Posterior cingulate gyrus (tissue), 11 donors: ENCODE data around the gene FA2H.
"Not testable (repeated sequence)": the region's sequence is repeated elsewhere in the genome, so short reads cannot be mapped to it uniquely, and the experiment has no call there.

ENCODE experiments used
- DNase-seq, 10 donors: peaks; one replicate each; pipeline versions ENCODE4 v3.0.0 to v3.0.0-alpha.2; 2020 to 2021; ENCODE audit warnings: mixed read lengths in 3 of 10
- intact Hi-C: fragments of 100-400 bp; cut with DNase I; formaldehyde crosslinking; loops from one replicate; pipeline ENCODE4 v1.15.1; 2023

FA2H gene, protein sequence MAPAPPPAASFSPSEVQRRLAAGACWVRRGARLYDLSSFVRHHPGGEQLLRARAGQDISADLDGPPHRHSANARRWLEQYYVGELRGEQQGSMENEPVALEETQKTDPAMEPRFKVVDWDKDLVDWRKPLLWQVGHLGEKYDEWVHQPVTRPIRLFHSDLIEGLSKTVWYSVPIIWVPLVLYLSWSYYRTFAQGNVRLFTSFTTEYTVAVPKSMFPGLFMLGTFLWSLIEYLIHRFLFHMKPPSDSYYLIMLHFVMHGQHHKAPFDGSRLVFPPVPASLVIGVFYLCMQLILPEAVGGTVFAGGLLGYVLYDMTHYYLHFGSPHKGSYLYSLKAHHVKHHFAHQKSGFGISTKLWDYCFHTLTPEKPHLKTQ

DNA sequence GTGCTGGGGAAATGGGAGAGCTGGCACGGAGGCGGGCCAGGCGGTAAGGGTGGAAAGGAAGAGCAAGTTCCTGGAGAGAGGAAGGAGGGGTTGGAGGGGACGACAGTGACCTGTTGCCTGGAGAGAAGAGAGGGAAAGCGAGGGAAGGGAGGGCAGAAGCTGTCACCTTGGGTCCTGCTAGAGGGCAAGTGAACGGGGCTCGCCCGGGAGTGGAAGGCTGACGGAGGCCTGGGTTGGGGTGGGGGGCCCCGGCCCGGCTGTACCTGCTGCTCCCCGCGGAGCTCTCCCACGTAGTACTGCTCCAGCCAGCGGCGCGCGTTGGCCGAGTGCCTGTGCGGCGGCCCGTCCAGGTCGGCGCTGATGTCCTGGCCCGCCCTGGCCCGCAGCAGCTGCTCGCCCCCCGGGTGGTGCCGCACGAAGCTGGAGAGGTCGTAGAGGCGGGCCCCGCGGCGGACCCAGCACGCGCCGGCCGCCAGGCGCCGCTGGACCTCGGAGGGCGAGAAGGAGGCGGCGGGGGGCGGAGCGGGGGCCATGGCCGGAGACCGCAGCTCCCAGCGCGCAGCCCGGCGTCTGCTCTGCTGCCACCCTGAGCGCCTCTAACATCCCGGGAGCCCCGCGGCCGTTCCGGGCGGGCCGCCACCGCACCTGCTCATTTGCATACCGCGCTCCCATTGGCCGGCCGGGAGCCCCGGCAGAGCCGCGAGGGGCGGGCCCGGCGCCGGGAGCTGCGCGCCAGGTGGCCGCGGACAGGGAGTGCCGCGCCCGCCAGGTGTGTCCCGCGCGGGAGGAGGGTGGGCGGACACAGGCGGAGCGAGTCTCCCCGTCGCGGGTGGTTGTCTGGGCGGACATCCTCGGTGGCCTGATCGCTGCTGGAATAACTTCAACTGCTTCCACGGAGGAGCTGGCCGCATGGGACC lies at the start of gene FA2H:
Gene FA2H, minus strand, starts transcription at position 598 of the 917 bp plus-strand sequence. Its CDS starts 65 bp downstream, at position 533.
- DNase-seq = peak; percentile 82 to 99 (median 89)
- intact Hi-C loops = loop anchor here (1.0 kb wide), 1 partner anchor 50 kb away; no protein-coding TSS in a partner anchor

DNA sequence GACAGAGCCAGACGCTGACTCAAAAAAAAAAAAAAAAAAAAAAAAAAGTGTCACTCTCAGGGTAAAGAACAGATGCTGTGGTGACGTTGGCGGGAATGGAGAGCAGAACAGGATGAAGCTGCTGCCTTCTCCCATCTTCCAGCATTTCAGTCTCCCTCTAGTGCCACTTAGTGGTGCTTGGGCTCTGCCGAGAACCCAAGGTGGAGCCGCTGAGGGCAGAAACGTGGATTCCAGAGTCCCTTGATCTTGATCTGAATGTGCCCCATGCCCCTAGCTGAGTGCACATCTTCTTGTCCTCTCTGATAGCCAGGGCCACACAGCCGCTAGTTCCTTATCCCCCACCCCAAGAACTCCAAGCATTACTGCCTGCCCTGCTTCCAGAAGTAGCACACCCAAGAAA lies 43.2 kb upstream of the FA2H start:
- intact Hi-C loops = loop anchor here (10.0 kb wide), 1 partner anchor 47 kb away; no protein-coding TSS in a partner anchor

DNA sequence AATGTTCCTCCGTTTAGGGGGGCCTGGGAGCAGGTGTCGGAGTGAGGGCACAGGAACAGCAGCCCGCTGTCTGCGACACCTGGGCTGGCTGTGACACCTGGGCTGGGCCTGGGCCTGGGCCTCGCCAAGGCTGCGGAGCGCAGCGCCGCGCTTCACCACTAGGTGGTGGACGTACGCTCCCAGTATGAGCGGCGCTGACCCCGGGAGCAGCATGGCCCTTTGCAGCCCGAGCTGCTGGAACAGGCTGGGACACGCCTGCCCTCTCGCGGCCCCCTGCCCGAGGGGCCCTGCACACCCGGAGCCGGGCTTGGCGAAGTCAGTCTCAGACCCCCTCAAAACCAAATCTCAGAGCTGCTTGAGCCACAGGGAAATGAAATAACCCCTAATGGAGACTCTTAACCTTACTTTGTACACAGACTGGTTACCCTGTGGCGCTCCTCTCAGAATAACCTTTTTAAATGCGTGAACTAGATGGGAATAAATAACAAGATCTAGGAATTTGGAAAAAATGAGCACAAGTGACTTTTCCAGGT lies 38.6 kb upstream of the FA2H start:
- intact Hi-C loops = loop anchor here (1.0 to 10.0 kb wide), 2 partner anchors 52 to 104 kb away; no protein-coding TSS in a partner anchor

More for the DNA sequence above, 43.2 kb upstream of the FA2H start:
- no peak for DNase-seq

DNA sequence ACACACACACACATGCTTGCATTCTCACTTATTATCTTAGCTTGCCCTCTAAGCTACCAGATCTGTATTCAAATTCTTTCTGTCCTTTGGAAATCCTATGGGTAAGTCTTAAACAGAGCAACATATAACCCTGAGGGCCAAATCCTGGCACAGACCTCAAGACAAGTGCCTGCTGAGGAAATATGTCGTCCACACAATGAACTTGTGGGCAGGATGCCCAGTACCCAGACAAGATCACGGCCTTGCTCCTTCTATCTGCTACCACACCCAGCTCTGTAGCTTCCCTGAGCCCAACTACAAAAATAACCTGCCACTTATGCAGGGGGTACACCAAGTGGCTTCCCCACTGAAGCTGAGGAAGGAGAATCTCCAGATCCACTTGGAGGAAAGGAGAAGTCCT lies 37.3 kb upstream of the FA2H start:
- intact Hi-C loops = loop anchor here (10.0 kb wide), 1 partner anchor 53 kb away; no protein-coding TSS in a partner anchor
- DNase-seq = no peak

More for the DNA sequence above, 38.6 kb upstream of the FA2H start:
- peak; percentile 43 to 96 (median 74) for DNase-seq

DNA sequence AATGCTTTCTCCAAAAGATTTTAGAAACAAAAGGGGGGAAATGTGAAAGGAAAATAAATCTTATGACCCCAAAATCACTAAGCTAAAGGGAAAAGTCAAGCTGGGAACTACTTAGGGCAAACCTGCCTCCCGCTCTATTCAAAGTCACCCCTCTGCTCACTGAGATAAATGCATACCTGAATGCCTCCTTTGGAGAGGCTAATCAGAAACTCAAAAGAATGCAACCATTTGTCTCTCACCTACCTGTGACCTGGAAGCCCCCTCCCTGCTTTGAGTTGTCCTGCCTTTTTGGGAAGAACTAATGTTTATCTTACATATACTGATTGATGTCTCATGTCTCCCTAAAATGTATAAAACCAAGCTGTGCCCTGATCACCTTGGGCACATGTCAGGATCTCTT lies 36.6 kb upstream of the FA2H start:
- DNase-seq = not testable (repeated sequence)
- intact Hi-C loops = loop anchor here (10.0 kb wide), 1 partner anchor 54 kb away; no protein-coding TSS in a partner anchor

DNA sequence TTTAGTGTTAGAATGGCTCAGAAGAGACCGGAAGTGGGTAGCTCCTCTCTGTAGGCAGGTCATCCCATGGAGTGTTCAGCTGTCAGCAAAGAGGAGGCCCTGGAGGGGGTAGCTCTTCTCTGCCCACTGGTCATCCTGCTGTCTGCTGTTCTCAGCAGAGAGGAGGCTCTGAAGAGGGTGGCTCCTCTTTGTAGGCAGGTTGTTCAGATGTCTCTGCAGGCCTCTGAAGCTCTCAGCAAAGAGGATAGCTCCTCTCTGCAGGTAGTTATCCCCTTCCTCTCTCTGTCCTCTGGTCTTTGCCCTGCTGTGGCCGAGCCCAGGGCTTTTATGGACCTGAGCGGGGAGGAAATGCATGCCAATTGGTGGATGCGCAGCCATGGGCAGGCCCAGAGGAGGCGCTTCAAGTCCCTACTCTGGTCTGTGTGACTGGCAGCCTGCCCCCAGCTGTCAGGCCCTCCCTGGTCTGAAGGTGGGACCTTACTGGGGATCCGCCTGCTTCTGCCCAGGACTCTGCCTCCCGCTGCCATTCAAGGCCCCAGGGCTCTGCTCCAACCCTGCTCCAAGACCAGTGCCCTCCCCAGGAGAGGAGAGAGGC lies 32.5 kb upstream of the FA2H start:
- intact Hi-C loops = no loop called here
- no peak for DNase-seq

DNA sequence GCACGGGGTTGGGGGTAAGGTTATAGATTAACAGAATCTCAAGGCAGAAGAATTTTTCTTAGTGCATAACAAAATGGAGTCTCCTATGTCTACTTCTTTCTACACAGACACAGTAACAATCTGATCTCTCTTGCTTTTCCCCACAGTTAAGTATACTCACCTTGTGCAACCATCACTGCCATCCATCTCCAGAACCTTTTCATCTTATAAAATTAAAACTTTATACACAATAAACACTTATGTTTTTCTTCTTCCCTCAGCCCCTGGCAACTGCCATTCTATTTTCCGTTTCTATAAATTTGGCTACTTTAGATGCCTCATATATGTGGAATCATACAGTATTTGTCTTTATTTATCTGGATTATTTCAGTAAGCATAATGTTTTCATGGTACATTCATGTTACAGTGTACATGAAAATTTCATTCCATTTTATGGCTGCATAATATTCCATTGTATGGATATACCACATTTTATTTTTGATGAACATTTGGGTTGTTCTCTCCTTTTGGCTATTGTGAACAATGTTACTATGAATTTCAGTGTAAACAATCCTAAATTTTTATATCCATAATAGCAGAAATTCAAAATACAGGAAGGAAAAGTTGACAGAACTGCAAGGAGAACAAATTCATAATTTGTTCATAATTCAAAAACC lies 25.7 kb upstream of the FA2H start:
- no peak for DNase-seq
- intact Hi-C loops = no loop called here

DNA sequence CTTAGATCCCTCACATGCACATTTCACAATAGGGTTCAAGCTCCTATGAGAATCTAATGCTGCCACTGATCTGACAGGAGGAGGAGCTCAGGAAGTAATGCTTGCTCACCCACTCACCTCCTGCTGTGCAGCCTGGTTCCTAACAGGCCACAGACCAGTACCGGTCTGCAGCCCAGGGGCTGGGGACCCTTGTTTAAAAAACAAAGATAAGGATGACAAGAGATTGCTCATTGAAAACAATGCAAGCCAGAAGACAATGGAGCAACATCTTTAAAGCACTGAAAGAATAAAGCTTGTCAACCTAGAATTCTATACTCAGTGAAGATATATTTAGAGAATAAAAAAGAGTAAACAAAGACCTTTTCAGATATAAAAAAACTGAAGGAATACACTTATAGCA lies 22.8 kb upstream of the FA2H start:
- intact Hi-C loops = no loop called here

DNA sequence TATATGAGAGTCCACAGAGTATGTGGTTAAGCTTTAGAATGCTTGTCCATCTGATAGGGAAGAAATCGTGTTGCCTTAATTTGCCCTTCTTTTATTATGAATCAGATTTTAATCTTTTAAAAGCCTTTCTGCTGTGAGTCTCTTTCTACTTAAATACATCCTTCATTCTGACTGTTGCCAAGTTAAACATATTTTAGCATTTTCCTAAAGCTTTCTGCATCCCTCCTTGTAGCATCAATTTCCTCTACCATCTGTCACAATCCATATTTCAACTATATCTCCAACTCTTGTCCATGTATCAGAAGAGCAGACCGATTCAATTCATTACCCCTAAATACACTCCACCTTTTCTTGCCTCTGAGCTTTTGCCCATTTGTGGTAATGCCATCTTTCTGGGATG lies 20.5 kb upstream of the FA2H start:
- intact Hi-C loops = no loop called here
- DNase-seq = no peak

More for the DNA sequence above, 22.8 kb upstream of the FA2H start:
- DNase-seq = no peak

DNA sequence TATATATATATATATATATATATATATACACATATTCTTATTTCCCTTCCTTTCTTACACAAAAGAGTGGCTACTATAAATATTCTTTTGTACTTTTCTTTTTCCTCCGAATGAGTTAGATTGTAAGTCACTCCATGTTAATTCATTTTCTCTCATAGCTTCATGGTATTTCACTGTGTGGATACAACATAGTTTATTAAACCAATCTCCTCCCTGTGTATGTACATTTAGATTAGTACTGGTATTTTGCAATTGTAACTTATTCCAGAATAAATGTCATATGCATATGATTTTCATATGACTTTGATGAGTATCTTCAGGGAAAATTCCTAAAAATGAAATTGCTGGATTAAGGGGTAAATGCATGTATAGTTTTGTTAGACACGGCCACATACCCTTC lies 20.0 kb upstream of the FA2H start:
- intact Hi-C loops = no loop called here
- DNase-seq = no peak

DNA sequence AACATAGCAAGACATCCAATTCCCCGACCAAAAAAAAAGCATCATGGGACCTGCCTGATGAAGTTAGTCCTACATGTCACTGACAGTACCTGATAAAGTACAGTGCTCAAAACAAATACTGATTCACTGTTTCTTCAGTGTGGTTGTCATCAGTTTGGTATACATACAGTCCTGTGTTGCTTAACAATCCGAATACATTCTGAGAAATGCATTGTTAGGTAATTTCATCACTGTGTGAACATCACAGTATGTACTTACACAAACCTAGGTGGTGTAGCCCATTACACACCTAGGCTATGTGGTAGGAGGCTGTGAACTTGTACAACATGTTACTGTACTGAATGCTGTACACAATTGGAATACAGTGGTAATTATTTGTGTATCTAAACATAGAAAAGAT lies 19.0 kb upstream of the FA2H start:
- DNase-seq = no peak
- intact Hi-C loops = no loop called here

DNA sequence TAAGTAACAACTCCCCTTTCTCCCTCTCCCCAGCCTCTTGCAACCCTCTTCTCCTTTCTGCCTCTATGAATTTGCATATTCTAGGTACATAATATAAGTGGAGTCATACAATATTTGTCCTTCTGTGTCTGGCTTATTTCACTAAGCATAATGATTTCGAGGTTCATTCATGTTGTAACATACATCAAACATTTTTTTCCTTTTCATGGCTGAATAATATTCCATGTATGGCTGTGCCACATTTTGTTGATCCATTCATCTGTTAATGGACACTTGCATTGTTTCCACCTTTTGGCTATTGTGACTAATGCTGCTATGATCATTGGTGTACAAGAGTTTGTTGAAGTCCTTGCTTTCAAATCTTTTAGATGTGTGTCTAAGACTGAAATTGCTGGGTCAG lies 17.6 kb upstream of the FA2H start:
- intact Hi-C loops = no loop called here
- DNase-seq = no peak

DNA sequence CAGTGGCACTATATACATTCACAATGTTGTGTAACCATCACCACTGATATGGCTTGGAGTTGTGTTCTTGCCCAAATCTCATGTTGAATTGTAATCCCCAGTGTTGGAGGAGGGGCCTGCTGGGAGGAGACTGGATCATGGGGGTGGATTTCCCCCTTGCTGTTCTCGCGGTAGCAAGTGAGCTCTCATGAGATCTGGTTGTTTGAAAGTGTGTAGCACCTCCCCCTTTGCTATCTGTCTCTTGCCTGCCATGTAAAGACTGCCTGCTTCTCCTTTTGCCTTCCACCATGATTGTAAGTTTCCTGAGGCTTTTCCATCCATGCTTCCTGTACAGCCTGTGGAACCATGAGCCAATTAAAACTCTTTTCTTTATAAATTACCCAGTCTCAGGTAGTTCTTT lies 17.1 kb upstream of the FA2H start:
- DNase-seq, intact Hi-C loops: not testable (repeated sequence)

DNA sequence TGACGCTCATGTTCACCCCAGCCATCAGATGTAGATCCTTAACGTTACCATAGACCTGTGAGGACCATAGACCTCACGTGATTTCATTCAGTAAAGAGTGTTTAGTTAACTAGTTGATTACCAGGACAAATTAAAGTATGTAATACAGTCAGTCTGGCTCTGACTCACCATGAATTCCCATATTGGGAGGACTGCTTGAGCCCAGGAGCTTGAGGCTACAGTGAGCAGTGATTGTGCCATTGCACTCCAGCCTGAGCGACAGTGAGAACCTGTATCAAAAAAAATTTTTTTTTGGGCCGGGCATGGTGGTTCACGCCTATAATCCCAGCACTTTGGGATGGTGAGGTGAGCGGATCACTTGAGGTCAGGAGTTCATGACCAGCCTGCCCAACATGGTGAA lies 13.5 kb upstream of the FA2H start:
- intact Hi-C loops = no loop called here

DNA sequence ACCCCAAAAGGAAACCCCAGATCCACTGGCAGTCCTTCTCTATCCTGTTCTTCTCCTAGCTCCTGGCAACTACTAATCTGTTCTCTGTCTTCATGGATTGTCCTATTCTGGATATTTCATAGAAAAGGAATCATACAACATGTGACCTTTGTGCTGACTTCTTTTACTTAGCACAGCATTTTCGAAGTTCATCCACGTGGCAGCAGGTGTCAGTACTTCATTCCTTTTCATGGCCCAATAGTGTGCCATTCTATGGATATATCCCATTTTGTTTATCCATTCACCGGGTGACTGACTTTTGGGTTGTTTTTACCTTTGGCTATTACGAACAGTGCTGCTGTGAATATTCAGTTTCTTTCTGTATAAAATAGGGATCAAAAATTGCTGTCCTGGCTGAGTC lies 10.4 kb upstream of the FA2H start:
- DNase-seq = no peak
- intact Hi-C loops = no loop called here

More for the DNA sequence above, 13.5 kb upstream of the FA2H start:
- no peak for DNase-seq

DNA sequence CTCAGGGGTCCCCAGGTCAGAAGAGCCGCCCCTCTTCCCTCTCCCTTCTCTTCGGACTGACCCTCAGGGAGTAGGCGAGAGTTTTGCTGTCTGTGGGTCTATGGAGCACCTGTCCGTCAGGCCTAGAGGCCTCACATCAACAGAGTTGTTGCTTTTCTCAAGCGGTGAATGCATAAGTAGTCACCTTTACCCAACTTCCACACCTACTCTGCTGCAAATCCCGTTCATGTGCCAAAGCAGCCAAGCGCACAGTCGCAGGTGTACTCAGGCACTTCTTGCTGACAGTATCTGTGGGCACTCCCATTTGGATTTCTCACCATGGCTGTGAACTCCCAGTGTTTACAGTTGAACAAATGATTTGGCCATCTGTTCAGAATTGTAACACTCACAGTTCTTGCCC lies 4.0 kb upstream of the FA2H start:
- no peak for DNase-seq
- intact Hi-C loops = no loop called here

DNA sequence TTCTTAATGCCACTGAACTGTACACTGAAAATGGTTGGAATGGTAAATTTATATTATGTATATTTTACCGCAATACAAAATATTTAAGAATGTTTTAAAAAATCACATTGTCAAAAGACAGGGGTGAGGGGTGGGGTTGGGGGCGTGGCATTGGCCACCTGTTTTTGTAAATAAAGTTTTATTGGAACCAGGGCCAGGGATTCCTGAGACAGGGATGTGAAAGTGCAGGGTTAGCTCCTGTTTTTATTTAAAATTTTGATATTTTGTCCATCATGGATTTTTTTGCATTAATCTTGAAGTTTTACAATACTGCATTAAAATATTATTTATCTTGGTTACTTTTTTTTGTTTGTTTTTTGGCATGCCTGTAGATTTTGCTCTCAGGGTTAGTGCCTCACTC lies 2.3 kb upstream of the FA2H start:
- intact Hi-C loops = no loop called here
- DNase-seq = no peak

DNA sequence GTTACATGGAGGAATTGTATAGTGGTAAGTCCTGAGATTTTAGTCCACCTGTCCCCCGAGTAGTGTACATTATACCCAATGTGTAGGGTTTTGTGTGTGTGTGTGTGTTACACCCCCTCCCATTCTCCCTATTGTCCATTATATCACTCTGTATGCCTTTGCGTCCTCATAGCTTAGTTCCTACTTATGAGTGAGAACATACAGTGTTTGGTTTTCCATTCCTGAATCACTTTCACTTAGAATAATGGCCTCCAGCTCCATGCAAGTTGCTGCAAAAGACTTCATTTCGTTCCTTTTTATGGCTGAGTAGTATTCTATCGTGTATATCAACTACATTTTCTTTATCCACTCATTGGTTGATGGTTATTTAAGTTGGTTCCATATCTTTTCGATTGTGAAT lies 635 bp upstream of the FA2H start:
- no peak for DNase-seq
- intact Hi-C loops = no loop called here

DNA sequence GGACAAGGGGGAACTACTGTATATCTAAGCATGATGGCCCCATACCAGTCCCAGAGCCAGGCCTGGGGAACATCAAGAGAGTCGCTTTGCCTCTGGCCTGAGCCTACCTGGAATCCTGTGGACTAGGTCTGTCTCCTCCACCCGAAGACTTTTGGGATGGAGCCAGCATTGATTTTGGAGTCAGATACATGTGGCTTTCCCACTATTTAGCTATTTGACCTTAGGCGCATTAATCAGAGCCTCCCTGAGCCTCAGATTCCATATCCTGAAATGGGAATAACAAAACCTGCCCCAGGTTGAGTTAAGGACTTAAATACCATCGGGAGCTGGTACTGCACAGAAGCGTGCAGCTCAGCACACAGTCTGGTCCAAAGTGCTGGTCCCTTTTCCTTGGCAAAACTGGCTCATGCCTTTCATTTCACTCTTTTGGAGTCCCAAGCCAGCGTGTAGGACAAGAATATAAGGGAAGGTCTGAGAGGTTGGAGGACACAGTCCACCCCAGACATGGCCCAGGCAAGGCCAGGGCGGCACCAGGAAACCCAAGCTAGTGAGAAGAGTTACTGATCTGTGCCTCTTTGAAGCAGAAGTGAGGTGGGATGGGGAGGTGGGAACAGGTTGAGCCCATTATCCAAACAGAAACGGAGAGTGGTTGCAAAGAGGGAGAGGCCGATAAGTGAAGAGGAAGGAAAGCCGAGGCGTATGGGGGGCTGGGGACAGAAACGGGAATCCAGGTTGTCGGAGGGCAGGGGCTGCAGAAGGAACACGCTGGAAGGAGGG lies 986 bp downstream of the FA2H start:
- intact Hi-C loops = loop anchor here (1.0 kb wide), 1 partner anchor 49 kb away; no protein-coding TSS in a partner anchor

More for the DNA sequence above, 986 bp downstream of the FA2H start:
- no peak for DNase-seq
